Stimulated activated naive CD4-positive, alpha-beta T cell (primary cell): ENCODE results near the gene DIAPH1.
A peak's percentile ranks its signal among the peaks of the same experiment; 100 is the strongest.
"Not testable (repeated sequence)": the region's sequence is repeated elsewhere in the genome, so short reads cannot be mapped to it uniquely, and the experiment has no call there.

Experiments used
- DNase-seq, 6 experiments: peaks; one replicate each; lab custom pipeline; 2025; lab: John Stamatoyannopoulos, UW

DIAPH1 gene

GRCh38 chr5:141609921-141610320 lies 8.9 kb downstream of the DIAPH1 start:
- not testable (repeated sequence) for DNase-seq

GRCh38 chr5:141609044-141609443 lies 9.8 kb downstream of the DIAPH1 start:
- DNase-seq: no peak

- DNase-seq: peak in 2 of 6 experiments; percentile 5 to 22
Measured at GRCh38 chr5:141608557-141608956, 10.2 kb downstream of the DIAPH1 start.

- no peak for DNase-seq
Measured at GRCh38 chr5:141608046-141608445, 10.8 kb downstream of the DIAPH1 start.

GRCh38 chr5:141605523-141606277 lies 13.1 kb downstream of the DIAPH1 start:
- peak; percentile 14 to 86 (median 75) for DNase-seq

- DNase-seq: peak in 1 of 6 experiments; percentile 30
Measured at GRCh38 chr5:141603923-141604717, 14.7 kb downstream of the DIAPH1 start.

- no peak for DNase-seq
Measured at GRCh38 chr5:141602606-141603005, 16.2 kb downstream of the DIAPH1 start.

- no peak for DNase-seq
Measured at GRCh38 chr5:141598391-141599345, 20.1 kb downstream of the DIAPH1 start.

GRCh38 chr5:141597814-141598213 lies 21.0 kb downstream of the DIAPH1 start:
- DNase-seq: no peak

GRCh38 chr5:141597394-141597793 lies 21.4 kb downstream of the DIAPH1 start:
- DNase-seq: no peak

GRCh38 chr5:141596867-141597266 lies 21.9 kb downstream of the DIAPH1 start:
- DNase-seq: no peak

- DNase-seq: no peak
Measured at GRCh38 chr5:141590127-141590526, 28.7 kb downstream of the DIAPH1 start.

GRCh38 chr5:141586246-141586645 lies 32.6 kb downstream of the DIAPH1 start:
- DNase-seq: no peak

- DNase-seq: no peak
Measured at GRCh38 chr5:141585594-141585993, 33.2 kb downstream of the DIAPH1 start.

- DNase-seq: no peak
Measured at GRCh38 chr5:141574122-141574510, 44.7 kb downstream of the DIAPH1 start.

GRCh38 chr5:141573489-141574121 lies 45.2 kb downstream of the DIAPH1 start:
- no peak for DNase-seq

- no peak for DNase-seq
Measured at GRCh38 chr5:141570655-141571054, 48.1 kb downstream of the DIAPH1 start.

- peak in 2 of 6 experiments; percentile 9 to 39 for DNase-seq
Measured at GRCh38 chr5:141567513-141568117, 51.2 kb downstream of the DIAPH1 start.

GRCh38 chr5:141565826-141566570 lies 52.8 kb downstream of the DIAPH1 start:
- no peak for DNase-seq

- DNase-seq: peak in 5 of 6 experiments; percentile 58 to 84 (median 79)
Measured at GRCh38 chr5:141564216-141564692, 54.5 kb downstream of the DIAPH1 start.
